ENCODE data around the gene CTNNA3.

GRCh38 chr10:67606572-67606971 is 89.4 kb downstream of the CTNNA3 start:
- TF ChIP-seq CTCF (IDR thresholded peaks at IDR 0.05) (no peak), POLR2A (IDR thresholded peaks at IDR 0.05) (no peak)

All from testis (tissue), 2 donors.